ENCODE data around the gene WDR77. TPM values are rescaled to one million over a fixed set of nuclear protein-coding genes. Genes with fewer than 3 reads are reported as not detected.

Gene WDR77
- total RNA-seq, 1 experiment from 2014 or later = 27.7 TPM

DNA sequence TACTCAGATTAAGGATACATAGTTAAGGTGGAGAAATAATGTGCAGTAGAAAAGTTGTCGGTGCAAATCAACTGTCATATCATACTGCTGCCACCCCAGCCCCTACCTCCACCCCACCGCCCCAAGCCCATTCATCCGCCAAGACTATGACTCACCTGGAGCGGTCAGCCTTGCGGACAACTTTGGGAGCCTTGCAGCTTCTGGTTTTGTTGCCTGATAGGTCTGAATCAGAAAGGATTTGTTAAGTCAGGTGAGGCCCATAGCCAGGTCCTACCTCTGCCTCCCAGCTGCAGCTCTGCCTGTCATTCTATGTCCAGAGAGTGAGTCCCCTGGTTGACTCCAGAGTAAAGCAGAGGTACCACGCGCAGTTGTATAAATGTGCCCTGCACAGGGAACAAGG is 37.4 kb upstream of the WDR77 start:
- no TSS peak for BruUV-seq (replicated peaks)

DNA sequence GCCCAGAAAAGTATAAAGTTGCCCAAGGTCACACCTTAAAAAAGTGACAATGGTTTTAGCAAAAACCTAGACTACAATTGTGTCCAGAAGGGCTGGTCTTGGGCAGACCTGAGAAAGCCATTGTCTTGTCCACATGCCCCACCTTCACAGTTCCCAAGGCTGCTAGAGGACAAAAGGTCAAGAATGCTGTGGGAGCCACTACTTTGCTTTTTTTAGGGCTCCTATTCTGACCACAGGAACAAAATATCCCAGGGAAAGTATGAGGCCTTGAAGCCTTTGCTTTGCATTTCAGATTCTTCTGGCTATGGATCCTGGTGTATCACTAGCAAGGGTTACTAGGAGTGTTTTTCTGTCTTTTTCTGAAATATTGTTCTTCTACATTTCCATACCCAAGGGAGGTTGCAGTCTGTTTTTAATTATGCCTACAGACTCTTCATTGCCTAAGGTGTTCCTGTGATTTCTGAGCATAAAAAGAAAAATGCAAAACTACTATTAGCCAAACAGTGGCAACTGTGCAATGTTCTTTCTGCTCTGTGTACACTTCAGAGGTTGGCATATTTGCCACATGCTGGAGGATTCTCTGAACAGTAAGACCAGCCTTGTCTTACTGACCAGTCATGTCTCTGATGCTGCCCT is 35.5 kb upstream of the WDR77 start:
- no peaks in the 10 kb centered on the region for H3K9me3 Mint-ChIP-seq (ENCODE audit: low read depth, unreplicated experiment)
- BruUV-seq (replicated peaks) = no TSS peak
- no peak overlapping the region for H3K4me3 Mint-ChIP-seq (ENCODE audit: low read depth, unreplicated experiment)
- H3K36me3 Mint-ChIP-seq (ENCODE audit: insufficient read depth, unreplicated experiment) = no peaks in the 10 kb centered on the region
- H3K27me3 Mint-ChIP-seq (ENCODE audit: unreplicated experiment) = no peaks in the 10 kb centered on the region
- TF ChIP-seq, protein P1, sequence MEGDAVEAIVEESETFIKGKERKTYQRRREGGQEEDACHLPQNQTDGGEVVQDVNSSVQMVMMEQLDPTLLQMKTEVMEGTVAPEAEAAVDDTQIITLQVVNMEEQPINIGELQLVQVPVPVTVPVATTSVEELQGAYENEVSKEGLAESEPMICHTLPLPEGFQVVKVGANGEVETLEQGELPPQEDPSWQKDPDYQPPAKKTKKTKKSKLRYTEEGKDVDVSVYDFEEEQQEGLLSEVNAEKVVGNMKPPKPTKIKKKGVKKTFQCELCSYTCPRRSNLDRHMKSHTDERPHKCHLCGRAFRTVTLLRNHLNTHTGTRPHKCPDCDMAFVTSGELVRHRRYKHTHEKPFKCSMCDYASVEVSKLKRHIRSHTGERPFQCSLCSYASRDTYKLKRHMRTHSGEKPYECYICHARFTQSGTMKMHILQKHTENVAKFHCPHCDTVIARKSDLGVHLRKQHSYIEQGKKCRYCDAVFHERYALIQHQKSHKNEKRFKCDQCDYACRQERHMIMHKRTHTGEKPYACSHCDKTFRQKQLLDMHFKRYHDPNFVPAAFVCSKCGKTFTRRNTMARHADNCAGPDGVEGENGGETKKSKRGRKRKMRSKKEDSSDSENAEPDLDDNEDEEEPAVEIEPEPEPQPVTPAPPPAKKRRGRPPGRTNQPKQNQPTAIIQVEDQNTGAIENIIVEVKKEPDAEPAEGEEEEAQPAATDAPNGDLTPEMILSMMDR (IDR thresholded peaks at IDR 0.05; ENCODE audit: unreplicated experiment) = no peak
- CTCF ChIA-PET = no interaction called here
- intact Hi-C loops (cut with micrococcal nuclease; ENCODE audit: unreplicated experiment) = loop anchor here (5.0 kb wide), 2 partner anchors 263 to 283 kb away; no protein-coding TSS in a partner anchor
- H3K27ac Mint-ChIP-seq (ENCODE audit: unreplicated experiment) = no peak overlapping the region
- no peaks in the 10 kb centered on the region for H3K4me1 Mint-ChIP-seq (ENCODE audit: low read depth, unreplicated experiment)
- DNase-seq = no peak

More for the DNA sequence above, 37.4 kb upstream of the WDR77 start:
- no peaks in the 10 kb centered on the region for H3K36me3 Mint-ChIP-seq (ENCODE audit: insufficient read depth, unreplicated experiment)
- peaks cover 16% of the 10 kb centered on the region for H3K27me3 Mint-ChIP-seq (ENCODE audit: unreplicated experiment)
- TF ChIP-seq, protein P1 (IDR thresholded peaks at IDR 0.05; ENCODE audit: unreplicated experiment) = no peak
- no peak overlapping the region for H3K4me3 Mint-ChIP-seq (ENCODE audit: low read depth, unreplicated experiment)
- H3K9me3 Mint-ChIP-seq (ENCODE audit: low read depth, unreplicated experiment) = no peaks in the 10 kb centered on the region
- CTCF ChIA-PET = no interaction called here
- no peaks in the 10 kb centered on the region for H3K4me1 Mint-ChIP-seq (ENCODE audit: low read depth, unreplicated experiment)
- no peak for DNase-seq
- no peak overlapping the region for H3K27ac Mint-ChIP-seq (ENCODE audit: unreplicated experiment)
- intact Hi-C loops (cut with micrococcal nuclease; ENCODE audit: unreplicated experiment) = no loop called here

DNA sequence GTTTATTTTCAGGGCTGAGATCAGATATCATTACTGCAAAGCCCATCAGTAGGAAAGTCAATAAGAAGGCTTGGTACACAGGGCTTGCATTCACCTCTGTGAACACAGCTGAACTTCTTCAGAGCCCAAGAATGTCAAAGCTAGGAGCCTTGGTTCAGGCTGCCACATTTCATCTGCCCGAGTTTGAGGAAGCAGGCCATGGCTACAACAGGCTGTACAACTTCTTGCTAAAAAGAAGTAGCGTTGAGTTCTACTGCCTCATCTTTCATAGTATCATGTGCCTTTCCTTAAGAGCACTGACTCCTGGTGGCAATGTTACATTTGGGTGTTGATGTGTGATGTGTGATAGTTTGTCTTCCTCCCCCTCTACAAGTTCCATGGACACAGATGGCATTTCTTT is 34.8 kb upstream of the WDR77 start:
- CTCF ChIA-PET = no interaction called here
- Mint-ChIP-seq H3K4me3 (ENCODE audit: low read depth, unreplicated experiment) (no peak overlapping the region), H3K27me3 (ENCODE audit: unreplicated experiment) (no peaks in the 10 kb centered on the region), H3K4me1 (ENCODE audit: low read depth, unreplicated experiment) (no peaks in the 10 kb centered on the region), H3K27ac (ENCODE audit: unreplicated experiment) (no peak overlapping the region), H3K36me3 (ENCODE audit: insufficient read depth, unreplicated experiment) (no peaks in the 10 kb centered on the region), H3K9me3 (ENCODE audit: low read depth, unreplicated experiment) (no peaks in the 10 kb centered on the region)
- BruUV-seq (replicated peaks) = no TSS peak
- DNase-seq = no peak
- TF ChIP-seq, protein P1 (IDR thresholded peaks at IDR 0.05; ENCODE audit: unreplicated experiment) = no peak
- intact Hi-C loops (cut with micrococcal nuclease; ENCODE audit: unreplicated experiment) = loop anchor here (5.0 kb wide), 2 partner anchors 263 to 283 kb away; no protein-coding TSS in a partner anchor

DNA sequence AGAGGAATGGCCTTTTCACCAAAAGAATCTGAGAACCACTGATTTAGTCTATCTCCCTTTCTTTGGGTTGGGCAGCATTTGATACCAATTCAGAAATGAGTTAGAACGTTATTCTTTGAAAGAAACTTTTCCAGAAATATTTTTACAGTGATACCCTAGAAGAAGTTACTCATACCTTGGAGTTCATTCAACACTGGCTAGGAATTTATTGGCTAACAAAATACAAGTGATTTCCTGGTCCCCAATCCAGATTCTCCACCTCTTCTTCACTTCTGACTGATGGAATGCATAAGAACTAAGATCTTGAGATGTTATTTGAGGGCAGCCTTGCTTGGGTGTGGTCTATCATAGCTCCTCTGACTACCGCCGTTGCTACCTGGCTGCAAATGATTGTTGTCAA is 34.1 kb upstream of the WDR77 start:
- TF ChIP-seq, protein P1 (IDR thresholded peaks at IDR 0.05; ENCODE audit: unreplicated experiment) = no peak
- BruUV-seq (replicated peaks) = no TSS peak
- no peaks in the 10 kb centered on the region for H3K36me3 Mint-ChIP-seq (ENCODE audit: insufficient read depth, unreplicated experiment)
- no peak overlapping the region for H3K4me3 Mint-ChIP-seq (ENCODE audit: low read depth, unreplicated experiment)
- H3K4me1 Mint-ChIP-seq (ENCODE audit: low read depth, unreplicated experiment) = no peaks in the 10 kb centered on the region
- intact Hi-C loops (cut with micrococcal nuclease; ENCODE audit: unreplicated experiment) = loop anchor here (5.0 kb wide), 2 partner anchors 264 to 284 kb away; no protein-coding TSS in a partner anchor
- H3K27me3 Mint-ChIP-seq (ENCODE audit: unreplicated experiment) = no peaks in the 10 kb centered on the region
- H3K27ac Mint-ChIP-seq (ENCODE audit: unreplicated experiment) = no peak overlapping the region
- no peaks in the 10 kb centered on the region for H3K9me3 Mint-ChIP-seq (ENCODE audit: low read depth, unreplicated experiment)
- no peak for DNase-seq
- CTCF ChIA-PET = no interaction called here

All from Calu3 (cell line).